Hepatocyte (in vitro differentiated cells): ENCODE measurements around the gene KIF6.
"Not testable (repeated sequence)": the region's sequence is repeated elsewhere in the genome, so short reads cannot be mapped to it uniquely, and the experiment has no call there.

ENCODE experiments used
- CTCF ChIP-seq: fragments of 200-600 bp; sonication (generic); IDR thresholded peaks from 2 replicates; pipeline ENCODE4 v1.5.1; 2016; ENCODE audit warnings: antibody characterized with exemption, mild to moderate bottlenecking; ENCODE audit not compliant: poor library complexity
- EZH2 ChIP-seq: fragments of 200-600 bp; sonication (generic); IDR thresholded peaks from 2 replicates; pipeline ENCODE4 v1.6.1; 2016; ENCODE audit warnings: antibody characterized with exemption, mild to moderate bottlenecking, borderline replicate concordance

GRCh38 chr6:39509831-39510230, 215.4 kb downstream of the KIF6 start:
- not testable (repeated sequence) for TF ChIP-seq CTCF, EZH2
